ENCODE measurements around the gene ABLIM2. TPM values are rescaled to one million over a fixed set of nuclear protein-coding genes. Genes with fewer than 3 reads are reported as not detected.

The ABLIM2 gene
- total and polyA plus RNA-seq, 2 of the 13 experiments (the other 11 are each of a cell fraction or from before 2014, with no cell fraction given) = 0.20 to 0.37 TPM

- TF ChIP-seq ZNF12 (CRISPR knock-in tag; IDR thresholded peaks at IDR 0.05) = peak; percentile 36; the same call in 1 of the 2 replicates
- TF ChIP-seq ZNF552 (CRISPR knock-in tag; IDR thresholded peaks at IDR 0.05; ENCODE audit: borderline replicate concordance) = peak; percentile 79
- TF ChIP-seq FOXP4 (CRISPR knock-in tag; IDR thresholded peaks at IDR 0.05) = peak; percentile 52; the same call in 1 of the 2 replicates
- TF ChIP-seq ZNF253 (CRISPR knock-in tag; IDR thresholded peaks at IDR 0.05; ENCODE audit: borderline replicate concordance) = 0 out of 2 replicates have a peak, but pooled peaks have one; percentile 43
- peak; percentile 61; the same call in 1 of the 2 replicates for TF ChIP-seq HBP1 (CRISPR knock-in tag; IDR thresholded peaks at IDR 0.05; ENCODE audit: low read depth)
- 0 out of 2 replicates have a peak, but pooled peaks have one; percentile 12 for TF ChIP-seq LBX2 (CRISPR knock-in tag; IDR thresholded peaks at IDR 0.05; ENCODE audit: borderline replicate concordance)
- TF ChIP-seq ZZZ3 (CRISPR knock-in tag; IDR thresholded peaks at IDR 0.05; ENCODE audit: borderline replicate concordance) = no peak
- TF ChIP-seq ZGPAT (CRISPR knock-in tag; IDR thresholded peaks at IDR 0.05) = peak; percentile 91
- TF ChIP-seq ZNF678 (CRISPR knock-in tag; IDR thresholded peaks at IDR 0.05) = no peak
- peak; percentile 74 for TF ChIP-seq SKI (IDR thresholded peaks at IDR 0.05; ENCODE audit: partially characterized antibody)
- TF ChIP-seq KAT8 (CRISPR knock-in tag; IDR thresholded peaks at IDR 0.05) = peak; percentile 87
- no peak for TF ChIP-seq JUNB (CRISPR knock-in tag; IDR thresholded peaks at IDR 0.05; ENCODE audit: borderline replicate concordance)
- peak; percentile 37 for TF ChIP-seq ZSCAN31 (CRISPR knock-in tag; IDR thresholded peaks at IDR 0.05; ENCODE audit: low read depth)
- TF ChIP-seq ZNF281 (CRISPR knock-in tag; IDR thresholded peaks at IDR 0.05; ENCODE audit: borderline replicate concordance) = peak; percentile 74; the same call in 1 of the 2 replicates
- TF ChIP-seq ATF6 (CRISPR knock-in tag; conservative IDR thresholded peaks at IDR 0.05) = no peak; the same call in 1 of the 2 replicates
- TF ChIP-seq CC2D1A (CRISPR knock-in tag; IDR thresholded peaks at IDR 0.05) = no peak
- TF ChIP-seq RFX5 (IDR thresholded peaks at IDR 0.05; ENCODE audit: low read depth, low read length) = no peak
- no peak for TF ChIP-seq ASH2L (IDR thresholded peaks at IDR 0.05; ENCODE audit: insufficient read length, low read depth, low read length)
These were observed 40.4 kb upstream of the ABLIM2 start, which contains the start of gene SH3TC1 (continued) for GRCh38 chr4:8198906-8199593.

Measured in HepG2 (cell line).